ENCODE results near the gene NAT16. TPM values are rescaled to one million over a fixed set of nuclear protein-coding genes. Genes with fewer than 3 reads are reported as not detected.

The NAT16 gene
- total RNA-seq, 4 donors from 2014 or later = not detected

DNA sequence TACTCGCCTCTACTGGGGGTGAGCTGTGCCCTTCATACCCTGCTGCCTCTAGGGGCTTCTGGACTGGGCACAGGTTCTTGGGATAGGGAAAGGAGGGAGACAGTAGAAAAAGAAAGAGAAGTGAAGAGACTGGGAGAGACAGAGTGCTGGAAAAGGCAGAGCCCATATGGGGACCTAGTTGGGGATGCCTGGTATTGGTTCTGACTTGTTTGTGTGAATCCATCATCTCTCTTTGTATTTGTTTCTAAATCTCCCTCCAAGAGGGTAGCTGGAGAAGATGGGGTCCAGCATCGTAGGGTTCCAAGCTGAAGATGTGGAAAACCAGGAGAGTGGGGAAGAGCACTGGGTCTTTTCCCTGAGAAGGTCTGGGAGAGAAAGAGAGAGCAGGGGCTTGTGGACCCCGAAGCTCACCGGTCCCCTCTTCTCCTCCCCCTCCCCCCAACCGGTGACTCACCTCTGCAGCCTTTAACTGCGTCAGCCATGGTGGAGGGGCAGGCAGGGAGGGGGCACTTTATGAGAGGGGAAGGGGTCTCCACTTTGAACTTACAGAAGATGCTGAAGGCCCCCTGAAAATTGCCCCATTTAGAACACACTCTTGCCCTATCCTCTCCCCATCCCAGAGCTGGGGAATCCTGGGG is 11.6 kb downstream of the NAT16 start:
- WGBS, 2 donors = 4 to 5% methylated on average over 6 of the region's 6 CpGs

GRCh38 chr7:101167645-101168411 is 12.3 kb downstream of the NAT16 start:
- no peak for TF ChIP-seq POLR2A (IDR thresholded peaks at IDR 0.05)
- TF ChIP-seq, protein P1, sequence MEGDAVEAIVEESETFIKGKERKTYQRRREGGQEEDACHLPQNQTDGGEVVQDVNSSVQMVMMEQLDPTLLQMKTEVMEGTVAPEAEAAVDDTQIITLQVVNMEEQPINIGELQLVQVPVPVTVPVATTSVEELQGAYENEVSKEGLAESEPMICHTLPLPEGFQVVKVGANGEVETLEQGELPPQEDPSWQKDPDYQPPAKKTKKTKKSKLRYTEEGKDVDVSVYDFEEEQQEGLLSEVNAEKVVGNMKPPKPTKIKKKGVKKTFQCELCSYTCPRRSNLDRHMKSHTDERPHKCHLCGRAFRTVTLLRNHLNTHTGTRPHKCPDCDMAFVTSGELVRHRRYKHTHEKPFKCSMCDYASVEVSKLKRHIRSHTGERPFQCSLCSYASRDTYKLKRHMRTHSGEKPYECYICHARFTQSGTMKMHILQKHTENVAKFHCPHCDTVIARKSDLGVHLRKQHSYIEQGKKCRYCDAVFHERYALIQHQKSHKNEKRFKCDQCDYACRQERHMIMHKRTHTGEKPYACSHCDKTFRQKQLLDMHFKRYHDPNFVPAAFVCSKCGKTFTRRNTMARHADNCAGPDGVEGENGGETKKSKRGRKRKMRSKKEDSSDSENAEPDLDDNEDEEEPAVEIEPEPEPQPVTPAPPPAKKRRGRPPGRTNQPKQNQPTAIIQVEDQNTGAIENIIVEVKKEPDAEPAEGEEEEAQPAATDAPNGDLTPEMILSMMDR (IDR thresholded peaks at IDR 0.05) = no peak

More for the DNA sequence above, 11.6 kb downstream of the NAT16 start:
- DNase-seq (ENCODE audit: low spot score in 2 of 2) = no peak
- TF ChIP-seq POLR2A (IDR thresholded peaks at IDR 0.05) = no peak
- TF ChIP-seq, protein P1 (IDR thresholded peaks at IDR 0.05) = no peak
- intact Hi-C loops (cut with DNase I; ENCODE audit: low total_unique reads) = no loop called here
- H3K4me3 ChIP-seq (ENCODE audit: low read depth, poor library complexity, severe bottlenecking) = no peak overlapping the region

DNA sequence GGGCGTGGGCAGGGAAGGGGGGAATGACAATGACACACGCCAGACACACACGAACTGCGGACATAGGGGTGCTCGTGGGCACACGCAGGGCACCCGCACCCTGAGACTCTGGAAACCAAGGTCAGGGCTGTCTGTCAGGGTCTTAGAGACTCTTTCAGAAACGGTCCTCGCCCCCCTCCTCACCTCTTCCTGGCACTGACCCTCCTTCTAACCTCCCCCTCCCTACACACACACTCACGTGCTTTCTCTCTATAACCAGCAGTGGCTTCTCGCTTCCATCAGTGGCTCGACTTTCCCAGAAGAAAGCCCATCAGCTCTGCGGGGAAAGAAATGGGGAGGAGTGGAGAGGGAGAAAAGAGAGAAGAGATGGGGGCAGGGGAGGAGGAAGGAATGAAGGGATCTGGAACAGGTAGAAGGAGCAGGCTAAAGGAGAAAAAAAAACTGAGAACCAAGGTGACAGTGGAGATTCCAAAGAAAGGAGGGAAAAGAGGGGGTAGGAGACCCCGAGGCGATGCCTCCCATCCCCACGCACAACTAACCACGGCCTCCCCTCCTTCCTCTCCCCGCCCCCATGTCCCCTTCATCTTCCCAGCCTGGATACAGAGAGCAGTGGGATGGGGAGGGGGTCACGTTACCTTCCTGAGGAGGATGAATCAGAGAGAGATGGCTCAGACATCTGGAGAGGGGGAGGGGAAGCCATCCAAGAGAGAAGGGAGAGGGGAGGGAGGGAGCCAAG is 13.0 kb downstream of the NAT16 start:
- no peak for DNase-seq (ENCODE audit: low spot score in 2 of 2)
- TF ChIP-seq POLR2A (IDR thresholded peaks at IDR 0.05) = no peak
- TF ChIP-seq, protein P1 (IDR thresholded peaks at IDR 0.05) = no peak
- H3K4me3 ChIP-seq (ENCODE audit: low read depth, poor library complexity, severe bottlenecking) = no peak overlapping the region
- WGBS, 2 donors = 2 to 3% methylated on average over 19 of the region's 19 CpGs
- intact Hi-C loops (cut with DNase I; ENCODE audit: low total_unique reads) = no loop called here

More at GRCh38 chr7:101167645-101168411, 12.3 kb downstream of the NAT16 start:
- 1 to 7% methylated on average over 12 of the region's 12 CpGs for WGBS, 2 donors
- H3K4me3 ChIP-seq (ENCODE audit: low read depth, poor library complexity, severe bottlenecking) = no peak overlapping the region
- intact Hi-C loops (cut with DNase I; ENCODE audit: low total_unique reads) = no loop called here
- DNase-seq (ENCODE audit: low spot score in 2 of 2) = no peak

- intact Hi-C loops (cut with DNase I; ENCODE audit: low total_unique reads) = no loop called here
- no peak overlapping the region for H3K4me3 ChIP-seq (ENCODE audit: low read depth, poor library complexity, severe bottlenecking)
- WGBS, 2 donors = 1 to 2% methylated on average over 11 of the region's 11 CpGs
- TF ChIP-seq, protein P1 (IDR thresholded peaks at IDR 0.05) = no peak
- TF ChIP-seq POLR2A (IDR thresholded peaks at IDR 0.05) = no peak
- no peak for DNase-seq (ENCODE audit: low spot score in 2 of 2)
Measured at GRCh38 chr7:101166648-101166908, 13.5 kb downstream of the NAT16 start.

GRCh38 chr7:101165958-101166647 is 14.0 kb downstream of the NAT16 start:
- WGBS, 2 donors = 1% methylated on average over 36 to 38 of the region's 38 CpGs
- no peak overlapping the region for H3K4me3 ChIP-seq (ENCODE audit: low read depth, poor library complexity, severe bottlenecking)
- TF ChIP-seq, protein P1 (IDR thresholded peaks at IDR 0.05) = no peak
- TF ChIP-seq POLR2A (IDR thresholded peaks at IDR 0.05) = no peak

More at GRCh38 chr7:101165958-101166647, 14.0 kb downstream of the NAT16 start:
- no peak for DNase-seq (ENCODE audit: low spot score in 2 of 2)
- intact Hi-C loops (cut with DNase I; ENCODE audit: low total_unique reads) = no loop called here
